ENCODE results near the gene BMP8B.
"Not testable (repeated sequence)": the region's sequence is repeated elsewhere in the genome, so short reads cannot be mapped to it uniquely, and the experiment has no call there.

Gene BMP8B

GRCh38 chr1:39828255-39828654, 39.6 kb upstream of the BMP8B start:
- not testable (repeated sequence) for H3K27ac ChIP-seq (ENCODE audit: low read depth, low read length); H3K27me3 ChIP-seq (ENCODE audit: control insufficient read depth in 1 of 2, insufficient read depth in 2 of 2, low read length in 2 of 2); H3K36me3 ChIP-seq (ENCODE audit: control insufficient read depth in 1 of 2, insufficient read depth in 2 of 2, low read length in 2 of 2); H3K4me3 ChIP-seq (ENCODE audit: low read depth in 1 of 2, low read length in 2 of 2); H3K9me3 ChIP-seq (ENCODE audit: control insufficient read depth in 1 of 2, low read length in 2 of 2); H3K9ac ChIP-seq (ENCODE audit: low read depth in 1 of 2, low read length in 2 of 2)
- peaks cover 24 to 28% of the 10 kb centered on the region in 2 donors for H3K4me1 ChIP-seq (ENCODE audit: control insufficient read depth in 1 of 2, insufficient read depth in 2 of 2, low read length in 2 of 2)

- Histone ChIP-seq H3K4me1 (ENCODE audit: control insufficient read depth in 1 of 2, insufficient read depth in 2 of 2, low read length in 2 of 2) (peaks cover 24 to 28% of the 10 kb centered on the region in 2 donors), H3K27me3 (ENCODE audit: control insufficient read depth in 1 of 2, insufficient read depth in 2 of 2, low read length in 2 of 2) (no peaks in the 10 kb centered on the region), H3K27ac (ENCODE audit: low read depth, low read length) (no peak overlapping the region), H3K36me3 (ENCODE audit: control insufficient read depth in 1 of 2, insufficient read depth in 2 of 2, low read length in 2 of 2) (no peaks in the 10 kb centered on the region), H3K9ac (ENCODE audit: low read depth in 1 of 2, low read length in 2 of 2) (no peak overlapping the region), H3K4me3 (ENCODE audit: low read depth in 1 of 2, low read length in 2 of 2) (no peak overlapping the region), H3K9me3 (ENCODE audit: control insufficient read depth in 1 of 2, low read length in 2 of 2) (no peaks in the 10 kb centered on the region)
Measured at GRCh38 chr1:39827201-39827600, 38.5 kb upstream of the BMP8B start.

- Histone ChIP-seq H3K27ac (ENCODE audit: low read depth, low read length) (no peak overlapping the region), H3K9ac (ENCODE audit: low read depth in 1 of 2, low read length in 2 of 2) (no peak overlapping the region), H3K36me3 (ENCODE audit: control insufficient read depth in 1 of 2, insufficient read depth in 2 of 2, low read length in 2 of 2) (no peaks in the 10 kb centered on the region), H3K9me3 (ENCODE audit: control insufficient read depth in 1 of 2, low read length in 2 of 2) (no peaks in the 10 kb centered on the region), H3K4me1 (ENCODE audit: control insufficient read depth in 1 of 2, insufficient read depth in 2 of 2, low read length in 2 of 2) (peaks cover 24 to 28% of the 10 kb centered on the region in 2 donors), H3K4me3 (ENCODE audit: low read depth in 1 of 2, low read length in 2 of 2) (no peak overlapping the region), H3K27me3 (ENCODE audit: control insufficient read depth in 1 of 2, insufficient read depth in 2 of 2, low read length in 2 of 2) (no peaks in the 10 kb centered on the region)
Measured at GRCh38 chr1:39826583-39826982, 37.9 kb upstream of the BMP8B start.

- Histone ChIP-seq H3K27me3 (ENCODE audit: control insufficient read depth in 1 of 2, insufficient read depth in 2 of 2, low read length in 2 of 2) (no peaks in the 10 kb centered on the region), H3K36me3 (ENCODE audit: control insufficient read depth in 1 of 2, insufficient read depth in 2 of 2, low read length in 2 of 2) (no peaks in the 10 kb centered on the region), H3K9me3 (ENCODE audit: control insufficient read depth in 1 of 2, low read length in 2 of 2) (no peaks in the 10 kb centered on the region), H3K9ac (ENCODE audit: low read depth in 1 of 2, low read length in 2 of 2) (no peak overlapping the region), H3K4me1 (ENCODE audit: control insufficient read depth in 1 of 2, insufficient read depth in 2 of 2, low read length in 2 of 2) (peaks cover 24 to 30% of the 10 kb centered on the region in 2 donors), H3K4me3 (ENCODE audit: low read depth in 1 of 2, low read length in 2 of 2) (no peak overlapping the region), H3K27ac (ENCODE audit: low read depth, low read length) (peak overlapping the region; percentile 49)
Measured at GRCh38 chr1:39825432-39825941, 36.8 kb upstream of the BMP8B start.

GRCh38 chr1:39823450-39823849, 34.8 kb upstream of the BMP8B start:
- H3K4me3 ChIP-seq (ENCODE audit: low read depth in 1 of 2, low read length in 2 of 2); H3K36me3 ChIP-seq (ENCODE audit: control insufficient read depth in 1 of 2, insufficient read depth in 2 of 2, low read length in 2 of 2); H3K9me3 ChIP-seq (ENCODE audit: control insufficient read depth in 1 of 2, low read length in 2 of 2); H3K27me3 ChIP-seq (ENCODE audit: control insufficient read depth in 1 of 2, insufficient read depth in 2 of 2, low read length in 2 of 2); H3K9ac ChIP-seq (ENCODE audit: low read depth in 1 of 2, low read length in 2 of 2); H3K27ac ChIP-seq (ENCODE audit: low read depth, low read length): not testable (repeated sequence)
- peaks cover 42 to 49% of the 10 kb centered on the region in 2 donors for H3K4me1 ChIP-seq (ENCODE audit: control insufficient read depth in 1 of 2, insufficient read depth in 2 of 2, low read length in 2 of 2)

- no peak overlapping the region for H3K4me3 ChIP-seq (ENCODE audit: low read depth in 1 of 2, low read length in 2 of 2)
- no peaks in the 10 kb centered on the region for H3K27me3 ChIP-seq (ENCODE audit: control insufficient read depth in 1 of 2, insufficient read depth in 2 of 2, low read length in 2 of 2)
- no peak overlapping the region for H3K27ac ChIP-seq (ENCODE audit: low read depth, low read length)
Measured at GRCh38 chr1:39822146-39822545, 33.5 kb upstream of the BMP8B start.

GRCh38 chr1:39819091-39819812, 30.6 kb upstream of the BMP8B start:
- H3K9ac ChIP-seq (ENCODE audit: low read depth in 1 of 2, low read length in 2 of 2), result peak overlapping the region in 1 of 2 donors; percentile 21
- H3K4me3 ChIP-seq (ENCODE audit: low read depth in 1 of 2, low read length in 2 of 2), result no peak overlapping the region
- peaks cover 32% of the 10 kb centered on the region in 2 donors for H3K4me1 ChIP-seq (ENCODE audit: control insufficient read depth in 1 of 2, insufficient read depth in 2 of 2, low read length in 2 of 2)
- H3K27ac ChIP-seq (ENCODE audit: low read depth, low read length), result peak overlapping the region; percentile 39
- H3K27me3 ChIP-seq (ENCODE audit: control insufficient read depth in 1 of 2, insufficient read depth in 2 of 2, low read length in 2 of 2), result no peaks in the 10 kb centered on the region
- H3K36me3 ChIP-seq (ENCODE audit: control insufficient read depth in 1 of 2, insufficient read depth in 2 of 2, low read length in 2 of 2), result no peaks in the 10 kb centered on the region
- no peaks in the 10 kb centered on the region for H3K9me3 ChIP-seq (ENCODE audit: control insufficient read depth in 1 of 2, low read length in 2 of 2)

More at GRCh38 chr1:39822146-39822545, 33.5 kb upstream of the BMP8B start:
- no peaks in the 10 kb centered on the region for H3K36me3 ChIP-seq (ENCODE audit: control insufficient read depth in 1 of 2, insufficient read depth in 2 of 2, low read length in 2 of 2)
- peaks cover 50 to 58% of the 10 kb centered on the region in 2 donors for H3K4me1 ChIP-seq (ENCODE audit: control insufficient read depth in 1 of 2, insufficient read depth in 2 of 2, low read length in 2 of 2)
- H3K9ac ChIP-seq (ENCODE audit: low read depth in 1 of 2, low read length in 2 of 2), result no peak overlapping the region
- no peaks in the 10 kb centered on the region for H3K9me3 ChIP-seq (ENCODE audit: control insufficient read depth in 1 of 2, low read length in 2 of 2)

- H3K27ac ChIP-seq (ENCODE audit: low read depth, low read length), result peak overlapping the region; percentile 74
- H3K9ac ChIP-seq (ENCODE audit: low read depth in 1 of 2, low read length in 2 of 2), result peak overlapping the region; percentile 44 to 47
- H3K4me3 ChIP-seq (ENCODE audit: low read depth in 1 of 2, low read length in 2 of 2), result peak overlapping the region in 1 of 2 donors; percentile 27
- no peaks in the 10 kb centered on the region for H3K36me3 ChIP-seq (ENCODE audit: control insufficient read depth in 1 of 2, insufficient read depth in 2 of 2, low read length in 2 of 2)
- no peaks in the 10 kb centered on the region for H3K27me3 ChIP-seq (ENCODE audit: control insufficient read depth in 1 of 2, insufficient read depth in 2 of 2, low read length in 2 of 2)
- H3K9me3 ChIP-seq (ENCODE audit: control insufficient read depth in 1 of 2, low read length in 2 of 2), result no peaks in the 10 kb centered on the region
- peaks cover 32% of the 10 kb centered on the region in 2 donors for H3K4me1 ChIP-seq (ENCODE audit: control insufficient read depth in 1 of 2, insufficient read depth in 2 of 2, low read length in 2 of 2)
Measured at GRCh38 chr1:39818482-39818881, 29.8 kb upstream of the BMP8B start.

GRCh38 chr1:39817091-39817932, 28.6 kb upstream of the BMP8B start:
- Histone ChIP-seq H3K9ac (ENCODE audit: low read depth in 1 of 2, low read length in 2 of 2) (peak overlapping the region; percentile 47 to 51), H3K4me3 (ENCODE audit: low read depth in 1 of 2, low read length in 2 of 2) (peak overlapping the region in 1 of 2 donors; percentile 44), H3K27ac (ENCODE audit: low read depth, low read length) (peak overlapping the region; percentile 74)

More at GRCh38 chr1:39817091-39817932, 28.6 kb upstream of the BMP8B start:
- H3K27me3 ChIP-seq (ENCODE audit: control insufficient read depth in 1 of 2, insufficient read depth in 2 of 2, low read length in 2 of 2); H3K36me3 ChIP-seq (ENCODE audit: control insufficient read depth in 1 of 2, insufficient read depth in 2 of 2, low read length in 2 of 2); H3K9me3 ChIP-seq (ENCODE audit: control insufficient read depth in 1 of 2, low read length in 2 of 2): not testable (repeated sequence)
- peaks cover 32% of the 10 kb centered on the region in 2 donors for H3K4me1 ChIP-seq (ENCODE audit: control insufficient read depth in 1 of 2, insufficient read depth in 2 of 2, low read length in 2 of 2)
